ENCODE measurements around the gene NTN1. TPM values are rescaled to one million over a fixed set of nuclear protein-coding genes. Genes with fewer than 3 reads are reported as not detected.

NTN1 gene
- total RNA-seq, 1 experiment from 2014 or later, result not detected

DNA sequence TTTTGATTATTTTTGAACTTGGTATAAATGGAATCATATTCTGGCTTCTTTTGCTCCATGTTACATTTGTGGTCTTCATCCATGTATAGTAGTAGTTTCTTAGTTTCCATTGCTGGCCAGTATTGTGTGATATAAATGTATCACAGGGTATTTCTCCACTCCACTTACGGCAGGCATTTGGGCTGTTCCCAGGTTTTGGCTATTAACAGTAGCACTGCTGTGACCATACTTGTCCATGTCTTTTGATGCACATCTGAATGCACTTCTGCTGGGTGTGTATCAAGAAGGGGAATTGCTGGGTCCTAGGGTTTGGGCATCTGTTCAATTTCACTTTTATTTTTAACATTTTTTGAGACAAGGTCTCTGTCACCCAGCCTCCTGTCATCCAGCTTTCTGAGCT is 13.9 kb downstream of the NTN1 start:
- no peak for DNase-seq (ENCODE audit: low read depth)

DNA sequence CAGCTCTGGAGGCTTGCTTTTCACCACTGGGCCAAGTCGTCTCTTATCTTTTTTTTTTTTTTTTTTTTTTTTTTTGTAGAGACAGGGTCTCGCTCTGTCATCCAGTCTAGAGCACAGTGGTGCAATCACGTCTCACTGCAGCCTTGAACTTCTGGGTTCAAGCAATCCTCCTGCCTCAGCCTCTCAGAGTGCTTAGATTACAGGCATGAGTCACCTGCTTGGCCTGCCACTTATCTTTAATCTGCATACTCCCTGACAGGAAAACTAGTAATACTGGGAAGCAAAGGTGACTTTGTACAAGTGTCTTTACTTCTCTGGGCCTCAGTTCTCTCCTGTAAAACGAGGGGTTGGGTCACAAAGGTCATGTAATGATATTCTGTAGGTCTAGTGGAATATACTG is 15.0 kb downstream of the NTN1 start:
- no peak for DNase-seq (ENCODE audit: low read depth)

DNA sequence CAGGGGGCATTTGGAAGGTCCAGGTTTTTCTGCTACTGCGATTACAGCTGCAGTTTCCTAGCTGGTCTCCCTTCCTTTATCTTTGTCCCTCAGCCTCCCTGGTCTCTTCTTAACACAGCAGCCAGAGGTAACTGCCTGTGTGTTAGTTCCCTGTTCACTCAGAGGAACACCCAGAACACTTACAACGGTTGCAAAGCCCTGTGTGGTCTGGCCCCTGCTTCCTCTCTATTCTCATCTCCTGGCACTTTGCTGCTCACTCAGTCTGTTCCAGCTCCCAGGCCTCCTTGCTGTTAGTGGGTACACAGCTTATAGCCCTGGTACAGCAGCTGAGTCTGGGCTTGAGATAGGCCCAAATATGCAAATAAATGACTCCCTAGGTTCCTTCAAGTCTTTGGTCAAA is 16.4 kb downstream of the NTN1 start:
- no peak for DNase-seq (ENCODE audit: low read depth)

DNA sequence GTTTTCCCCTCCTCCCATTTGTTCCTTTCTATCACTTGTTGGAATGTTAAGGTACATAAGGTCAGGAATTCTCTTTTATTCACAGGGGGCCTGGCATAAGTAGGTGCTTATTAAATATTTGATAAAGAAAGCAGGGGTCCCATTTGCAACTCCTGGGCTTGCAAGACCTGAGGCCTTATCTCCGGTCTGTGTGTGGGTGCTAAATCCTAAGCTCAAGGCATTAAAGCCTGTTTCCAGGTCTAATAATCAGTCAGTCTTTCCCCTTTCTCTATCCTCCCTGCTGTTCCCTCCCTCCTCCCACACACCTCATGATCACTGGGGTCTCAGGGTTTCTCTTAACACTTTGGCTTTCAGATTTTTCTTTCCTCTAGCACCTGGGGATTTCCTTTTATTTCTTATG is 17.1 kb downstream of the NTN1 start:
- no peak for DNase-seq (ENCODE audit: low read depth)

DNA sequence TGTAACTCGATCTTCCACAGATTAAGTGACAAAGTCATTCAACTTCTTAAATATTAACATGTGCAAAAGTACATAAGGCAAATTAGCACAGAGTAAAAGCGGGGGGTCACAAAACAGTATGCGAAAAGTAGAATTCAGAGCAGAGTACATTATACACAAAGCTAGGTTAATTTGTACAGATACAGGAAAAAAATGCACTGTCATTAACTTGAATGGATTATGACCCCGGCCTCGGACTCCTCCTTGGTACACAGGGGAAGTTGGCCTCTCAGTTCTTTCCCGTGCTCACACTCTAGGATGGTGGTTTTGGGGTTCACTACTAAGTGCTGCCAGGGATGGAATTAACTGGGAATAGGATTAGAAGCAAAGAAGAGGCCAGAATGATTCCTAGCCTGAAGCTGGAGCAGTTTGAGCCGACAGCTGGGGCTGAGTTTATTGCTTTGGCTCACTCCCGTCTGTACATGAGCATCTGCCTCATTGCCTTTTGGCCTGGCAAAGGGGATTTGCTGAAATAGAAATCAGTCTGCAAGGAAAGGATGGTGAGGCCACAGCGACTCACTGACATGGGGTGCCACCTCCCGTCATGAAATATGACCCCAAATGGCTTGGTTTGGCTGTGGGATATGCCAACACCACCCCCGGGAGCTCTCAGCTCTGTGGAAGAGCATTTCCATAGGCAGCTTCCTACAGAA is 23.6 kb downstream of the NTN1 start:
- no peak for DNase-seq (ENCODE audit: low read depth)

DNA sequence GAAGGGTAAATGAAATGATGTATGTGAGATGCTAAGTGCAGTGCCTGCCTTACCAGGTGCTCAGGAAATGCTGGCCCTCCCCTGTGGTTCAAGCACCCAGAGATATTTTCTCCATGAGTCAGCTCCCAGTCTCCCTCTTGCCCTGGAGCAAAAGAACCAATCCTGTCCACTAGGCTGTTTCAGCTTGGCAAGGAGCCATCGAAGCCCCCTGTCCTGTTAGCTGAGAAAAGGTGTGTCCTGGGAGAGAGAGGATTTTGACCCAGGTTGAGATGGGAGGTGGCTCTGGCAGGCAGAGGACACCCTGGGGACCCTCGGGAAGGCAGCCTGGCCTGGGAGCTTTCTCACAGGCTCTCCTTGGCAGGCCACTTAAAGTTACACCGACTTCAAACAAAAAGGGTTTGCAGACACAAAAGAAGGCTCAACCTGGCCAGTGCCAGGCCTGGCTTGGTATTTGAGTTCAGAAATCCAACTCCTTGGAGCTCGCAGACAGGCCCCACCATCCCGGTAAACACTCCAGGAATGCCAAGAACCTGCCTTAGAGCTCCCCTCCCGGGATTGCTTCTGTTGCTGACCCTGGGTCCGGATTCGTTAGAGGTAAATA is 29.6 kb downstream of the NTN1 start:
- DNase-seq (ENCODE audit: low read depth), result peak; percentile 54

DNA sequence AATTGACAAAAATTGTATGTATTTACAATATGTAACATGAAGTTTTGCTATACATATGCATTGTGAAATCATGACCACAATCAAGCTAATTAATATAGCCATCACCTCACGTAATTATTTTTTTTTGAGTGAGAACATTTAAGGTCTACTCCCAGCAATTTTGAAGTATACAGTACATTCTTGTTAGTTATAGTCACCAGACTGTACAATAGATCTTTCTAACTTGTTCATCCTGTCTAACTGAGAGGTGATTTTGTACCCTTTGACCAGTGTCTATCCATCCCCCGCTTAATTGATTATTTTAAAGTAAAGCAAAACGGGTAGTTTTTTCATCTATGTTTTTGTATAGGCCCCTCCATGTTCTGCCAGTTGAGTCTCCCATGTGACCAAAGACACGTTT is 30.3 kb downstream of the NTN1 start:
- DNase-seq (ENCODE audit: low read depth), result no peak

DNA sequence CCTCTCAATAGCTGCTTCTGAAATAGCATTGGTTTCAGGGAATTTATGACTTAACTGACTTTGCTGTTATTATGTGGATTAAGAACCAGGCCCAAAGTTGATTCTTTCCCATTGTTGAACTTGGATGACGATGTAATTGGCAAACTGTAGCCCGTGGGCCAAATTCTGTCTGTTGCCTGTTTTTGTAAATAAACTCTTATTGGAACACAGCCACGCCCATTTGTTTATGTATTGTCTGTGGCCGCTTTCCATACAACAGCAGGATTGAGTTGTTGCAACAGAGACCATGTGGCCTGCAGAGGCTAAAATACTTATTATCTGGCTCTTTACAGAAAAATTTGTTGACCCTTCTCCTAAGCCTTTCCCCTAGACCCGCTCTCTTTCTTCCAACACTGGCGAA is 31.6 kb downstream of the NTN1 start:
- DNase-seq (ENCODE audit: low read depth), result no peak

DNA sequence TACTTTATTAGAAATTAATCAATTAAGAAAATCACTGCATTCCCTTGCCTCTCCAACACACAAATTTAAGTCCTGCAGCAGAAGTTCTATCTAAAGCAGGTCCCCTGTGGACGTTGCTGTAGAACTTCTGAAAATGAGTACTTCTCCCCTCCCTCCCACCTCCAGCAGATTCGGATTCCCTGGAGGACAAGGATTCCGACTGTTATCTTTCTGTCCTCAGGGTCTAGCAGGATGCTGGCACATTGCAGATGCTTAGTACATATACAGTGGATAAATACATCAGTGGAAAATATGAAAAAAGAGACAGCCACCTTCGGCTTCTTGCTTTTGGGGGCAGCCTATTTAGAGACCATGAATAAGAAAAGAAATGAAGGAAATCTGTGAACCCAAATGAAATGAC is 32.1 kb downstream of the NTN1 start:
- DNase-seq (ENCODE audit: low read depth), result no peak

DNA sequence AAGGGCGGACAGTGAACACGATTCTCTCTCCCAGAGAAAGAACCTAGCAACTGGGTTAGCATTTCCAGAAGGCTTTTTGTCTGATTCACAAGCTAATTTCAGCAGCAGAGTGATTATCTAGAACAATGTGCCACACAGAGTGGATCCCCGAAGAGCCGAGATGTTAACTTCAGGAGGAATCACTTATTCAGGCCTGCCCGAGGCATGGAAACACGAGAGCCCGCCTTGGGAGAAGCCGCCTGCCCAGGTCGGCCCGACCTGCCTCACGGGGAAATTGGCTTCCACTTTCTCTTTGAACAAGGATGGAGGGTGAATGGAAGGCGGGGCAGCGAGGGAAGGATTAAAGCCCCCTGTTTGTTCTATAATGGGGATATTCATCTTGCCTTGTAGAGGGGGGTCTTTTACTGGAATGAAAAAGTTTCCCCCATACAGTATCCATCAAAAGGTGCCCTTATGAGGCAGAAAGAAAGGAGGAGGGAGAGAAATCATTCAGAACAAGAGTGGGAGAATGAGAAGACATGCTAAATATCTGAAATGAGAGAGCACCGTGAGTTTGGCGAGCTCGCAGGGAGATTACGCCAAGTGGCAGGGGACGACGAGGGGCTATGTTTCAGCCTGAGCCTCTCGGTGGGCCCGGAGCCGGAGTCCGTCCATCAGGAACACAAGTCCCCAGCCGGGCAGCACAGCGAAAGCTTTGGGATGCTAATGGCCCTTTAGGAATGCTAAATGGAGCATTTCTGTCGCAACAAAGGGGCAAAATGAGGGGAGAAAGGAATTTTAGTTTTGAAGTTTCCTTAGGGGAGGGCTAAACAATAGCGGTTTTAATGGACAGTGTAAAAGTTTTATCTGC is 33.0 kb downstream of the NTN1 start:
- no peak for DNase-seq (ENCODE audit: low read depth)

DNA sequence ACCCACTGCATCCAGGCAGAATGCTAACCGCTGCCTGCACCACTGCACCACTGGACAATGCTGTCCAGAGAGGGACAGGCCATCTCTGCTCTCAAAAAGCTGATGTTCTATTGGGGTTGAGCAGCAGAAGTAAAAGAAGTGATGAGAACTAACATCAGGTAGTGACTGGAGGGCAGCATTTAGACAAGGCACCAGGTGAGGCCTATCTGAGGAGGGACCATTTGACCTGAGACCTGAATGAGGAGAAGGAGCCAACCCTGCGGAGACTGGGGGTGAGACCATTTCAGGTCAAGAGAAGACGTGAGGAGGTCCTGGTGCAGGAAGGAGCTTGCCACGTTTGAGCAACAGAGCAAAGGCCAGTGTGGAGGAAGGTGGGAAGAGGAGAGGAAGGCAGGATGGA is 34.0 kb downstream of the NTN1 start:
- no peak for DNase-seq (ENCODE audit: low read depth)

DNA sequence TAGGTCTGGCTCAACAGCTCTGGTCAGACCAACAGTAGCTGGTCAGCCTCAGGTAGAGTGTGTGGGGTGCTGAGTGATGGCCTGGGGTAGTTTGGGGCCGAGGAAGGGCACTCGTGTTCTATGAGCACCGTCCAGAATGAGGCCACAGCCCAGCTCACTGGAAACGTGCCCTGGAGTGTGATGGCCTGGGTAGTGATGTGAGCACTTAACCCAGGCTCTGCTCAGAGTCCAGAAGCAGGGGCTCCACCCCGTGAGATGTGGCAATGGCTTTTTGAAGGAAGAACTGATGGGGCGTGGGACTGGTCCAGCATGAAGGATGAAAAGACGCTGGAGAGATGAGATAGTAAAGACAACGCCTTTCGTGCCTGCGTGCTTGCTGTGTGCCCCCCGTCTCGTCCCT is 35.3 kb downstream of the NTN1 start:
- no peak for DNase-seq (ENCODE audit: low read depth)

DNA sequence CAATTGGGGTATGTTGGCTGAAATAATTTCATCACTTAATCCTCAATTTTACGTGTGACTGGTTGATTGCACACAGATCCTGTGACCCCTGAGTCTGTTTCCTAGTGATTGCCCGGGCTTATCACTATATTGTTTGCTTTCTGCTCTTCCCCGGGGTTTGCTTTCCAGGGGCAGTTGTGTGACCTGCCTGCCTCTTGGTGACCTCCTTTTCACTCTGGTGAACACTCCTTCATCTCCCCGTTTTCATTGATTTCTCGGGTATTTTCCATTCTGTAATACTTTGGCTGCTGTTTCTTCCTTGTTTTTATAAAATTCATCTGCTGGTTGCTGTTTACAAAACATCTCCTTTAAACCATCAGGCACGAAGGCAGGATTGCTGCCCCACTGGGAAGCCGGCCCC is 36.0 kb downstream of the NTN1 start:
- no peak for DNase-seq (ENCODE audit: low read depth)

DNA sequence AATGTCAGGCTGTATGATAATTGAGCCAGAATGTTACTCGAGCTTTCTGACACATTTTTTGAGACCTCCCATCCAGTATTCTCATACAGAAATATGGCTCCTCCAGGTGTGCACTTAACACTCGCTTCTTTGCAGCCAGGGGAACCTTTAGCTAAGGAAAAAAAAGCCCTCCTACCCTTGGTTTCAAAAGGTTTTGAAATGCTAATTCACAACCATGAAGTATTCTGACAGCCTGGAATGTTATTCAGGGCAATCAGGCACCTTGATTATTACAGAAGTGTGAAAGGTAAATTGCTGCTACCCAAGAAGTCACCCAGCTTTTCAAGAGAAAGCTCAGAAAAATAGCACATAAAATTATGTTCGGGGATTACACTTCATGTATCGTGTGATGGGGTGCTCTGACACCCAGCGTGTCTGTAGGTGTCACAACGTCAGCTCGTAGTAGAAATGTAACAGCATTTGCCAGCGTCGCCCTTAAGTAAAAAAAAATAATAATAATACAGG is 41.1 kb downstream of the NTN1 start:
- no peak for DNase-seq (ENCODE audit: low read depth)

DNA sequence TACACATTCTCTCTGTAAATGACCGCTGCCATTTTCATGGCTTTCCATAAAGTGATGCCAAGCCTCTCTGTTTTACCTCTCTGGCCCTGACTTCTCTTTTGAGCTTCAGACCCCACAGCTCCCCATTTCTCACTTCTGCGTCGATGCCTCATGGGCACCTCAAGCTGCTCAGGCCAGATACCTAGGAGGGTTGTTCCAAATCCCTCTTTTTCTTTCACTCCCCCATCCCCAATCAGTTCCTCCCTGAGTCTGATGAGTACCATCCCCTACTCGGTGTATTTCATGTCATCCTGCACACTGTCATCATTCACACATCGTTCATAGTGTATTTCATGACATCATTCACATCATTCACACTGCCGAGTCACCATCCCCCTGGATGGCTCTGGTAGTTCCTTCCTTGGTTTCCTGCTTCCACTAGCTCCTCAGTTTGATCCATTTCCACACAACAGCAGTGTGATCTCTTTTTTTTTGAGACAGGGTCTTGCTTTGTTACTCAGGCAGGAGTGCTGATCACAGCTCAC is 43.1 kb downstream of the NTN1 start:
- DNase-seq (ENCODE audit: low read depth), result no peak

DNA sequence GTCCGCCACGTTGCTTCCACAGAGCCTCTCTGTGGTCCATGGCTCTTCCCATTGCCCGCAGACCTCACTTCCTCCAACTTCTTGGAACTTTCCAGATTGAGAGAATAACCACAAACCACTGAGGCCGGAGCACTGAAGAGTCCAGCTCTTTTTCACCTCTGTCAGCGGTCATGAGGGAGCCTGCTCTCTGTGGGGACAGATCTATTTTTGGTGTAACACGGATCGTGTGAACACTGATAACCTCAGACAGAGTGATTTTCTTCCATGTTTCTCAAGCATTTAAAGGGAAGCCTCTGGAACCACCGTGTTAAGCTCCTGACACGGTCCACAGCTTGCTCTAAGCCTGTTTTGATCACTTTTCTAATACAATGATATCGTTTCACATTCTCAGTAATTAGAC is 49.7 kb downstream of the NTN1 start:
- no peak for DNase-seq (ENCODE audit: low read depth)

DNA sequence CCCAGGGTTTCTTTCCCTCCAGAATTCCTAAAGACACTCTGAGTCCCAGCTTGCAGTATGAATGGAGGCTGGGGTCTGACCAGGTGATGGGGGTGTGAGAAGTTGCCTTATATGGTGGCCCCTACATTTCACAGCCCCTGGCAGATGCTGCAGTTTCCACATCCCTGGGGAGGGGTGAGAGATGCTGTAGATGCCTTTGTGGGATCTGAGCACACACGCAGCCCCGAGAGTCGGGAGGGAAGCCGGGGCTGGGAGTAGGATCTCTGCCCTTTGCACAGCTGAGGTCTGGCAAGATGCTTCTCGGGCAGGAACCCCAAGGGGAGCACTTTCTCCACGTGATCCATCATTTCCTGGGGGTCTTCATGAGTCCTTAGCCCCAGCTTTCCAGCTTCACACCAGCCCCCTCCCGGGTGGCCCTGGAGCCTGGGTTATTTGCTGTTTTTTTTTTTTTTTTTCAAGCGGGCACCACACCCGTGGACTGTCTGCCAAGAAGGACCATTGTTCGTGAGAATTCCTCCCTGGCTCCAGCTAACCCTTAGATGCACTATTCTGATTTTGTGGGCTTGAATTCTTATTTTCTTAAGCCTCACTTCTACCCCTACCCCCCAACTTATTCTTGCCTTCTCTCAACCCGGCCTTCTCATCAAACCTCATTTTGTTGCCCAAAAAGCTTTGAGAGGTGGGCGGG is 50.6 kb downstream of the NTN1 start:
- no peak for DNase-seq (ENCODE audit: low read depth)

DNA sequence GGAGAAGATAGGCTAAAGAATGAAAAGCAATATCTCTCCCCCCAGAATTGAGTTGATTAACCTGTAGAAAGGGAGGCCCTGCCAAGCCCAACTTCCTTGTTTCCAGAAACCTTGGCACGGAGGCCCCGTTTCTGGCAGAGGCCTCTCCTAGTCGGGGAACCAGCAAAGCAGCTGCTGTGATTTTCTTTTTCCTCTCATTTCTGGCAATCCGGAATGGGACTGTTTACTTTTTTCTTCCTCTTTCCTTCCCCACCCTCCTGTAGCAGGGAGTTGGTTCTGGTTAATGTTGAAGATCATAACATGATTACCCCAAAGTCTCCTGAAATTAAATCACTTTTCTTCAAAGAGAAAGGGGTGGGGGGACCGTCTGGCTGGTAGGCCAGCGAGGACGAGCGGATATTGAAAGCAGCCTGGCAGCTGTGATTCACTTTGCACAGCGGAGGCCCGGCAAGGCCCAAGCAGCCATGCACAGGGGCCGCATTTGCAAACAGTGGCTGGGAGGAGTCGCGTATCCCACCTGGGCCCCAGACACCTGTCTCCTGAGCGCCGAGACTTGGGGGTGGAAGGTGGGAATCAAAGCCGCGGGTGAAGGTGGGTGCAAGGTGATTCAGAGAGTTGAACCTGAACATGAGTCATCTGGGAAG is 51.5 kb downstream of the NTN1 start:
- no peak for DNase-seq (ENCODE audit: low read depth)

DNA sequence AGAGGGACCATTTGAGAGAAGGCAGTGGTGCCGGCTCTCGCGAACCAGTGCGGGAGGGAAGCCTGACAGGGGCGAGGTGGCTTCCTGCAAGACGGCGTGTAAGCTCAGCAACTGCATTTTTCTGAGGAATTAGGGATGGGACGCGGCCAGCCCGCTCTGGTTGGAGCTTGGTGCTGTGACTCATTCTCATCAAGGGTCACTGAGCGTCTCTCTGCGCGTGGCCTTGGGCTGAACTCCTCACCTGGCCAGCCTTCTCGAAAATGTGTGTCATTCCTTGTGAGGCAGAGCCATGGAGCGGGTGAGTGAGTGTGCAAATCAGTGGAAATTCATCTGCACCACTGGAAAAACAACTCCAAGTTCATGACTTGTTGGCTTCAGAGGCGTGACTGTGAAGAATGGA is 52.8 kb downstream of the NTN1 start:
- peak; percentile 3 for DNase-seq (ENCODE audit: low read depth)

DNA sequence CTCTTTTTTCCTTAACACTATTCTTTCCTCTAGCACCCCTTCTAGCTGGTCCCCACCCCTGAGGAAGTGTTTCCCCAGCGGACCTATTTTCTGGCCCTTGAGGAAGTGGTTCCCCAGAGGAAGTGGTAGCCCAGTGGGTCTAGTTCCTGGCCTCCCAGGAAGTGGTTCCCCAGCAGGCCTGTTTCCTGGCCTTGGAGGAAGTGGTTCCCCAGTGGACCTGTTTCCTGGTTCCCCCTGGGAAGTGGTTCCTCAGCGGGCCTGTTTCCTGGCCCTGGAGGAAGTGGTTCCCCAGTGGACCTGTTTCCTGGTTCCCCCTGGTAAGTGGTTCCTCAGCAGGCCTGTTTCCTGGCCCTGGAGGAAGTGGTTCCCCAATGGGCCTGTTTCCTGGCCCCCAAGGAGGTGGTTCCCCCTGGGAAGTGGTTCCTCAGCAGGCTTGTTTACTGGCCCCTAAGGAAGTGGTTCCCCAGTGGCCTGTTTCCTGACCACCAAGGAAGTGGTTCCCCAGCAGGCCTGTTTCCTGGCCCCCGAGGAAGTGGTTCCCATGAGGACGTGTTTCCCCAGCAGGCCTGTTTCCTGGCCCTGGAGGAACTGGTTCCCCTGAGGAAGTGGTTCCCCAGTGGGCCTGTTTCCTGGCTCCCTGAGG is 58.3 kb downstream of the NTN1 start:
- no peak for DNase-seq (ENCODE audit: low read depth)
